ENCODE results near the gene DRD2. TPM values are rescaled to one million over a fixed set of nuclear protein-coding genes. Genes with fewer than 3 reads are reported as not detected.
A peak's percentile ranks its signal among the peaks of the same experiment; 100 is the strongest.

The DRD2 gene
- total and polyA plus RNA-seq, 10 donors: not detected

DNA sequence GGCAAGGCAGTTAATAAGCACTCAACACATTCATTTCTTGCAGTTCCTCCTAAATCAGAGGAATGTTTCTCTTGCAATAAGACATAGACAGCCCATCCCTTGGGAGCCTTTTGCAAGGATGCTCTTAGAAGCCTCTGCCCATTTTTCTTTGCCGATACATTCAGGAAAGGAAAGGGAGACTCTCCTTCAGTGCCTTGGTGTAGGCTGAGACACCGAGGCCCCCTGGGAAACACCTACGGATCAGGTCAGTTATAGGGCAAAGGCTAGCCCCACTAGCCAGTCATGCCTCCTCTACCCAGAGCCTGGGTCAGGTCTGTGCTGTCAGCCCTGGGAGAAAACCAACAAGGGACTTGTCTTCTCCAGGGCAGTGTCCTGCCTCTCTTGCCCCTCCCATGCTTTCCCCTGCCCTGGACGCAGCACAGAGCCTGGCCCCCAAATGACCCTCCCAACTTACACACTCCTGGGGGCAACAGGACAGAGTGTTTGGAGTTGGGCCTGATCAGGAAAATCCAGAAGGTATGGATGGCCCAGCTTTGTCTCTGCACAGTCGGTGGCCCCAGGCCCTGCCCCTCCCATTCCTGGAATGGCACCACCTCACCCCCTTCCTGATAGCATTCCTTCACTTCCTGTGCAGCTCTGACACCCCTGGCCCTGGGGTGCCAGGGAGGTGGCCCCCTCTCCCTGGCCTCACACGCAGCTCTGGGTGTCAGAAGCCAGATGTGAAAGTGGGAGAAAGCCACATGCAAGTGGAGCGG is 69.3 kb downstream of the DRD2 start:
- no peak for DNase-seq
- intact Hi-C loops (cut with DNase I; ENCODE audit: low total_unique reads): no loop called here
- 65 to 80% (median 74%) methylated on average over 7 of the region's 7 CpGs for WGBS, 5 donors
- H3K36me3 ChIP-seq: no peaks in the 10 kb centered on the region
- no peaks in the 10 kb centered on the region for H3K4me1 ChIP-seq
- H3K27me3 ChIP-seq (replicated peaks in 1 of 7): no peaks in the 10 kb centered on the region
- no peak overlapping the region for H3K27ac ChIP-seq
- no peak for TF ChIP-seq POLR2AphosphoS5 (IDR thresholded peaks at IDR 0.05)
- TF ChIP-seq, protein P1, sequence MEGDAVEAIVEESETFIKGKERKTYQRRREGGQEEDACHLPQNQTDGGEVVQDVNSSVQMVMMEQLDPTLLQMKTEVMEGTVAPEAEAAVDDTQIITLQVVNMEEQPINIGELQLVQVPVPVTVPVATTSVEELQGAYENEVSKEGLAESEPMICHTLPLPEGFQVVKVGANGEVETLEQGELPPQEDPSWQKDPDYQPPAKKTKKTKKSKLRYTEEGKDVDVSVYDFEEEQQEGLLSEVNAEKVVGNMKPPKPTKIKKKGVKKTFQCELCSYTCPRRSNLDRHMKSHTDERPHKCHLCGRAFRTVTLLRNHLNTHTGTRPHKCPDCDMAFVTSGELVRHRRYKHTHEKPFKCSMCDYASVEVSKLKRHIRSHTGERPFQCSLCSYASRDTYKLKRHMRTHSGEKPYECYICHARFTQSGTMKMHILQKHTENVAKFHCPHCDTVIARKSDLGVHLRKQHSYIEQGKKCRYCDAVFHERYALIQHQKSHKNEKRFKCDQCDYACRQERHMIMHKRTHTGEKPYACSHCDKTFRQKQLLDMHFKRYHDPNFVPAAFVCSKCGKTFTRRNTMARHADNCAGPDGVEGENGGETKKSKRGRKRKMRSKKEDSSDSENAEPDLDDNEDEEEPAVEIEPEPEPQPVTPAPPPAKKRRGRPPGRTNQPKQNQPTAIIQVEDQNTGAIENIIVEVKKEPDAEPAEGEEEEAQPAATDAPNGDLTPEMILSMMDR (IDR thresholded peaks at IDR 0.05 in 8 of 11, conservative IDR thresholded peaks at IDR 0.05 in 3 of 11): no peak
- TF ChIP-seq POLR2A (IDR thresholded peaks at IDR 0.05): no peak
- no peaks in the 10 kb centered on the region for H3K9me3 ChIP-seq
- H3K4me3 ChIP-seq: no peak overlapping the region

DNA sequence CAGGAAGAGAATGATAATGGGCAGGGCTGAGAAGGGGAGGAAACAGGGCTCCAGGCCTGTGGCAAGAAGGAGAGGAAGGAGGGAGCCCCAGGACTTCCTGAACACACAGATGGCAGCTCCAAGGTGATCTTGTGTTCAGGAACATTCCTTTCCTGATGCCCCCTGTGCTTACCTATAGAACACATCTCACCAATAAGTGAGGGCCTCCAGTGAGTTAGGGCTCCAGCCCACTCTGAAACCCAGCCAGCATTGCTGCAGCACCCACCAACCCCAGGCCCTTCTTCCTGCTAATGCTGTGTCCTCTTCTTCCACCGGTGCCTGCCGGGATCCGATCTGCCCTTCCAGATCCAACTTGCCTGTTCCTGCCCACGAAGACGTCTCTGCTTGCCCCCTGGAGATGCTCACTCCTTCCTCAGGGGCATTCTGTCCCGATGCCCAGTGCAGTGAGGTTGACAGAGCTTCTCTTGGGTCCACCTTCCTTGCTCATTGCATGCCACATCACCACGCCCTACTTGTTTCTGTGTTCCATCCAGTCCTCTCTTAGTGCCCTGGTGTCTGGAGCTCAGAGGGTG is 70.3 kb downstream of the DRD2 start:
- H3K9me3 ChIP-seq: no peaks in the 10 kb centered on the region
- H3K36me3 ChIP-seq: no peaks in the 10 kb centered on the region
- H3K27me3 ChIP-seq (replicated peaks in 1 of 7): no peaks in the 10 kb centered on the region
- H3K27ac ChIP-seq: no peak overlapping the region
- no peak overlapping the region for H3K4me3 ChIP-seq
- no peaks in the 10 kb centered on the region for H3K4me1 ChIP-seq
- no peak for TF ChIP-seq POLR2A (IDR thresholded peaks at IDR 0.05)
- TF ChIP-seq POLR2AphosphoS5 (IDR thresholded peaks at IDR 0.05): no peak
- TF ChIP-seq, protein P1 (IDR thresholded peaks at IDR 0.05 in 8 of 11, conservative IDR thresholded peaks at IDR 0.05 in 3 of 11): no peak
- WGBS, 5 donors: 83 to 94% (median 89%) methylated on average over 7 of the region's 7 CpGs
- no peak for DNase-seq
- intact Hi-C loops (cut with DNase I; ENCODE audit: low total_unique reads): no loop called here

DNA sequence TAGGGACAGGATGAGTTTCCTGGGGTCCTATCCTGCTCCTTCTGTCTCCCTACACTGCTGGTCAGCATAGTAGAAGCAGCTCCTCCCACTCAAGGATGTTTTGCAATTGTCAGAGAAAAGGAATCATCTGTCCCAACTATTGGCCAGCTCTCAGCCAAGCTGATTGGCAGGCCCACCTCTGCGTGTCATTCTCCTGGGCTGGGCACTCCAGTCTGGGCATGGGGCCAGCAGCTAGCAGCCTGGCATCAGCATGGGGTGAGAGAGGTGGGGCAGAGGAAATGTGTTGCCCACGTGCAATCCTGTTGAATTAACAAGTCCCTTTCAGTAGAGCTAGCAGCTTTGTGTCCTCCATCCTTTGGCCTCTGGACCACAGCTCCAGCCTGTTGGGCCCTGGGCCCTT is 73.5 kb downstream of the DRD2 start:
- no peak overlapping the region for H3K4me3 ChIP-seq
- H3K9me3 ChIP-seq: no peaks in the 10 kb centered on the region
- intact Hi-C loops (cut with DNase I; ENCODE audit: low total_unique reads): no loop called here
- no peaks in the 10 kb centered on the region for H3K36me3 ChIP-seq
- no peak overlapping the region for H3K27ac ChIP-seq
- 7 to 13% (median 8%) methylated on average over 2 of the region's 2 CpGs for WGBS, 5 donors
- DNase-seq: no peak
- H3K27me3 ChIP-seq (replicated peaks in 1 of 7): no peaks in the 10 kb centered on the region
- peaks cover 0 to 13% (median 0%) of the 10 kb centered on the region in 6 donors for H3K4me1 ChIP-seq
- TF ChIP-seq POLR2AphosphoS5 (IDR thresholded peaks at IDR 0.05): peak; percentile 31 to 57 (median 43)
- TF ChIP-seq, protein P1 (IDR thresholded peaks at IDR 0.05 in 8 of 11, conservative IDR thresholded peaks at IDR 0.05 in 3 of 11): no peak

DNA sequence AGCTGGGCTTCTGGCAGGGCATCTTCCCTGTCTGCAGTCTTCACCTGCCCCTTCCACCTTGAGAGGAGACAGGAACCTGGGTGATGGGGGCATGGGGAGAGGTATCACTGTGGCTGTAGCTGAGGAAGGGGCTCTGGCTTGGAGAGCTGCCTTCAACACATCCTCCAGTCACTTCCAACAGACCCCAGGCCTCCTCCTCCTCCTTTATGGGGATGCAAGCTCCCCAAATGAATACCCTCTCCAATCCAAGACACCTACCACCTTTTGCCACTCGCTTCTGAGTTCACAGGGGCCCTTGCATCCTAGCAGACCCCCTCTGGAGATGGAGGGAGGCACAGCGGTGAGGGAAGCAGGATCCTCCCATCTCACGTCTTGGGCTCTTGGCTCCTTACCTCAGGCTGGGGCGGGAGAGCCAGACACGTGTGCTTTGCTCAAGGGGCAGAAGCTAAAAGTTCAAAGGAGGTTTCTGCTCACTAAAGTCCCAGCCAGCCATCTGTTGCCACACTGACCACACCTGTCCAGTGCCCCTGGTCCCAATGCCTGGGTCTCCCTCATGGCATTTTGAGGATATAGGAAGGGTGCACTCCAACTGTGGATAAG is 74.5 kb downstream of the DRD2 start:
- Histone ChIP-seq H3K36me3 (no peaks in the 10 kb centered on the region), H3K9me3 (no peaks in the 10 kb centered on the region), H3K4me3 (no peak overlapping the region), H3K4me1 (peaks cover 0 to 13% (median 0%) of the 10 kb centered on the region in 6 donors), H3K27ac (no peak overlapping the region), H3K27me3 (replicated peaks in 1 of 7) (no peaks in the 10 kb centered on the region)
- intact Hi-C loops (cut with DNase I; ENCODE audit: low total_unique reads): no loop called here
- WGBS, 5 donors: 57 to 83% (median 71%) methylated on average over 4 to 5 of the region's 5 CpGs
- no peak for DNase-seq
- no peak for TF ChIP-seq POLR2A (IDR thresholded peaks at IDR 0.05)
- TF ChIP-seq, protein P1 (IDR thresholded peaks at IDR 0.05 in 8 of 11, conservative IDR thresholded peaks at IDR 0.05 in 3 of 11): no peak

Data from spleen (tissue), 11 donors.